Smooth muscle cell (in vitro differentiated cells): Measurements from ENCODE around the gene DGUOK. TPM values are rescaled to one million over a fixed set of nuclear protein-coding genes. Genes with fewer than 3 reads are reported as not detected.

Source experiments
- DNase-seq: peaks from one replicate; lab custom pipeline; 2025; ENCODE audit not compliant: unreplicated experiment; lab: John Stamatoyannopoulos, UW
- H2AFZ ChIP-seq: fragments of 200-600 bp; sonication (generic); 2 replicates; pipeline ENCODE4 v1.6.0; 2016; ENCODE audit warnings: antibody characterized with exemption, low read depth, mild to moderate bottlenecking
- H3F3A ChIP-seq: fragments of 200-600 bp; sonication (generic); 2 replicates; pipeline ENCODE4 v1.6.0; 2017; ENCODE audit warnings: antibody characterized with exemption, low read depth
- H3K27ac ChIP-seq: fragments of 200-600 bp; sonication (generic); 2 replicates; pipeline ENCODE4 v1.5.1; 2016; ENCODE audit warnings: low read depth, mild to moderate bottlenecking
- H3K27me3 ChIP-seq: fragments of 200-600 bp; sonication (generic); 2 replicates; pipeline ENCODE4 v1.6.1; 2016; ENCODE audit warnings: low read depth, mild to moderate bottlenecking
- H3K36me3 ChIP-seq: fragments of 200-600 bp; sonication (generic); 2 replicates; pipeline ENCODE4 v1.5.1; 2016; ENCODE audit warnings: low read depth
- H3K4me1 ChIP-seq: fragments of 200-600 bp; sonication (generic); 2 replicates; pipeline ENCODE4 v1.5.1; 2016; ENCODE audit warnings: low read depth
- H3K4me2 ChIP-seq: fragments of 200-600 bp; sonication (generic); 2 replicates; pipeline ENCODE4 v1.6.0; 2016; ENCODE audit warnings: mild to moderate bottlenecking
- H3K4me3 ChIP-seq: fragments of 200-600 bp; sonication (generic); 2 replicates; pipeline ENCODE4 v1.5.1; 2016; ENCODE audit warnings: mild to moderate bottlenecking
- H3K79me2 ChIP-seq: fragments of 200-600 bp; sonication (generic); 2 replicates; pipeline ENCODE4 v1.6.0; 2016; ENCODE audit warnings: low read depth, mild to moderate bottlenecking
- H3K9ac ChIP-seq: fragments of 200-600 bp; sonication (generic); 2 replicates; pipeline ENCODE4 v1.6.0; 2016; ENCODE audit warnings: low read depth
- H3K9me3 ChIP-seq: fragments of 200-600 bp; sonication (generic); replicated peaks from 2 replicates; pipeline ENCODE4 v1.5.1; 2016; ENCODE audit warnings: low read depth
- H4K20me1 ChIP-seq: fragments of 200-600 bp; sonication (generic); 2 replicates; pipeline ENCODE4 v1.6.0; 2016; ENCODE audit warnings: low read depth
- CTCF ChIP-seq: fragments of 200-600 bp; sonication (generic); IDR thresholded peaks from 2 replicates; pipeline ENCODE4 v1.5.1; 2017; ENCODE audit warnings: borderline replicate concordance, mild to moderate bottlenecking, antibody characterized with exemption; ENCODE audit not compliant: insufficient read depth, poor library complexity, severe bottlenecking
- WGBS: methylation state at CpG from one replicate; pipeline ENCODE4 v1.1.7; 2016; ENCODE audit warnings: low lambda C conversion rate; 5-methylcytosine and 5-hydroxymethylcytosine counted together
- polyA plus RNA-seq: library from polyadenylated mRNA; unstranded; fragments of >200 nt; fragmentation: Nextera tagmentation; extraction: Ambion mirVana; gene quantifications from 2 replicates; pipeline ENCODE4 v1.2.1, GENCODE V29; 2016
- total RNA-seq: library from RNA; depleted of rRNA; stranded (reverse); fragments of >200 nt; gene quantifications from 2 replicates; pipeline ENCODE4 v1.2.3, GENCODE V29; 2014

DGUOK gene
- total and polyA plus RNA-seq, 2 experiments from 2014 or later = 112 to 154 TPM

GRCh38 chr2:73904952-73905351 is 21.7 kb upstream of the DGUOK start:
- no peak for DNase-seq
- no peak for TF ChIP-seq CTCF
- Histone ChIP-seq H3K4me2 (no peak overlapping the region), H3K9ac (no peak overlapping the region), H3K9me3 (no peaks in the 10 kb centered on the region), H3F3A (no peaks in the 10 kb centered on the region), H3K36me3 (no peaks in the 10 kb centered on the region), H4K20me1 (peaks cover 16% of the 10 kb centered on the region), H2AFZ (no peak overlapping the region), H3K79me2 (no peaks in the 10 kb centered on the region), H3K4me3 (no peak overlapping the region), H3K4me1 (no peaks in the 10 kb centered on the region), H3K27me3 (no peaks in the 10 kb centered on the region), H3K27ac (no peak overlapping the region)
- 93% methylated on average over 1 of the region's 1 CpG for WGBS

GRCh38 chr2:73906847-73907505 is 19.7 kb upstream of the DGUOK start:
- Histone ChIP-seq H3K79me2 (no peaks in the 10 kb centered on the region), H3K9me3 (no peaks in the 10 kb centered on the region), H3K4me1 (no peaks in the 10 kb centered on the region), H3K36me3 (no peaks in the 10 kb centered on the region), H3F3A (no peaks in the 10 kb centered on the region), H3K27ac (no peak overlapping the region), H3K27me3 (no peaks in the 10 kb centered on the region), H4K20me1 (peaks cover 5% of the 10 kb centered on the region), H2AFZ (no peak overlapping the region), H3K4me3 (no peak overlapping the region), H3K4me2 (no peak overlapping the region), H3K9ac (no peak overlapping the region)
- no peak for TF ChIP-seq CTCF
- 89% methylated on average over 5 of the region's 5 CpGs for WGBS
- no peak for DNase-seq

- TF ChIP-seq CTCF = no peak
- Histone ChIP-seq H3K9me3 (no peaks in the 10 kb centered on the region), H3F3A (no peaks in the 10 kb centered on the region), H4K20me1 (peaks cover 5% of the 10 kb centered on the region), H3K27ac (no peak overlapping the region), H3K4me2 (no peak overlapping the region), H3K79me2 (no peaks in the 10 kb centered on the region), H3K9ac (no peak overlapping the region), H3K4me3 (no peak overlapping the region), H3K27me3 (no peaks in the 10 kb centered on the region), H3K4me1 (no peaks in the 10 kb centered on the region), H3K36me3 (no peaks in the 10 kb centered on the region), H2AFZ (no peak overlapping the region)
- WGBS = 75% methylated on average over 5 of the region's 5 CpGs
- no peak for DNase-seq
Measured at GRCh38 chr2:73907840-73908452, 18.7 kb upstream of the DGUOK start.
